Keratinocyte (primary cell): ENCODE results near the gene HSPB1. TPM values are rescaled to one million over a fixed set of nuclear protein-coding genes. Genes with fewer than 3 reads are reported as not detected.

Experiments used
- DNase-seq: peaks from one replicate; pipeline ENCODE4 v3.0.0-alpha.2; 2011; ENCODE audit warnings: low read depth, missing footprints, low spot score
- FAIRE-seq: peaks from 2 replicates; lab custom pipeline; 2011; peaks lifted over from hg19 to GRCh38; lab: Jason Lieb, UNC
- H2AFZ ChIP-seq: 2 replicates; pipeline ENCODE4 v1.6.0; 2012; ENCODE audit warnings: low read length, control low read depth, inconsistent platforms; ENCODE audit not compliant: control insufficient read depth
- H3K27ac ChIP-seq: 2 replicates; pipeline ENCODE4 v1.5.1; 2011; ENCODE audit warnings: low read length; ENCODE audit not compliant: control insufficient read depth, insufficient read depth
- H3K27me3 ChIP-seq: 3 replicates; pipeline ENCODE4 v1.6.0; 2011; ENCODE audit warnings: low read length; ENCODE audit not compliant: control insufficient read depth, insufficient read depth; ENCODE audit errors: extremely low read depth
- H3K36me3 ChIP-seq, 2 experiments: 2 replicates in 1 of 2; 3 replicates in 1 of 2; pipeline ENCODE4 v1.5.1; 2011; ENCODE audit warnings: low read length in 2 of 2, mild to moderate bottlenecking in 1 of 2; ENCODE audit not compliant: control insufficient read depth in 2 of 2, insufficient read depth in 2 of 2; ENCODE audit errors: extremely low read depth in 1 of 2
- H3K4me1 ChIP-seq: 3 replicates; pipeline ENCODE4 v1.5.1; 2011; ENCODE audit warnings: low read length; ENCODE audit not compliant: control insufficient read depth, insufficient read depth; ENCODE audit errors: extremely low read depth
- H3K4me2 ChIP-seq: 3 replicates; pipeline ENCODE4 v1.6.0; 2011; ENCODE audit warnings: low read depth, low read length; ENCODE audit not compliant: control insufficient read depth, insufficient read depth; ENCODE audit errors: extremely low read depth
- H3K4me3 ChIP-seq, 3 experiments: fragments of 200-600 bp in 1 of 3; sonication (generic) in 1 of 3; 2 replicates in 2 of 3; 3 replicates in 1 of 3; pipeline ENCODE4 v1.5.1; 2011 to 2016; ENCODE audit warnings: low read length in 3 of 3, mild to moderate bottlenecking in 3 of 3, control low read depth in 2 of 3, inconsistent platforms in 1 of 3, low read depth in 1 of 3, mixed read lengths in 1 of 3, mixed run types in 1 of 3, moderate library complexity in 1 of 3; ENCODE audit not compliant: control insufficient read depth in 2 of 3, insufficient read depth in 2 of 3; ENCODE audit errors: extremely low read depth in 1 of 3
- H3K79me2 ChIP-seq: 2 replicates; pipeline ENCODE4 v1.6.0; 2012; ENCODE audit warnings: low read length; ENCODE audit not compliant: control insufficient read depth, insufficient read depth
- H3K9ac ChIP-seq: 3 replicates; pipeline ENCODE4 v1.6.0; 2011; ENCODE audit warnings: low read length; ENCODE audit not compliant: control insufficient read depth, insufficient read depth; ENCODE audit errors: extremely low read depth
- H3K9me1 ChIP-seq: 3 replicates; pipeline ENCODE4 v1.6.0; 2011; ENCODE audit warnings: low read length; ENCODE audit not compliant: control insufficient read depth, insufficient read depth; ENCODE audit errors: extremely low read depth
- H3K9me3 ChIP-seq: 2 replicates; pipeline ENCODE4 v1.5.1; 2012; ENCODE audit warnings: low read depth, low read length; ENCODE audit not compliant: control insufficient read depth
- H4K20me1 ChIP-seq: 3 replicates; pipeline ENCODE4 v1.6.0; 2011; ENCODE audit warnings: low read length; ENCODE audit not compliant: control insufficient read depth, insufficient read depth; ENCODE audit errors: extremely low read depth
- CTCF ChIP-seq, 3 experiments: IDR thresholded peaks in 1 of 3; conservative IDR thresholded peaks in 1 of 3; optimal IDR thresholded peaks in 1 of 3; 2 replicates in 2 of 3; 3 replicates in 1 of 3; pipeline versions ENCODE3 to v1.5.1; 2011; ENCODE audit warnings: low read length in 3 of 3, mild to moderate bottlenecking in 3 of 3, moderate library complexity in 2 of 3, control low read depth in 1 of 3, inconsistent platforms in 1 of 3; ENCODE audit not compliant: insufficient read depth in 2 of 3; ENCODE audit errors: extremely low read depth in 1 of 3
- EZH2 ChIP-seq: IDR thresholded peaks from one replicate; pipeline ENCODE4 v1.6.1; 2012; ENCODE audit warnings: inconsistent platforms, mild to moderate bottlenecking, low read length, moderate library complexity
- dilution Hi-C: fragments of 300-500 bp; cut with MboI; formaldehyde crosslinking; loops from one replicate; pipeline ENCODE4 v1.7.0; 2020; ENCODE audit warnings: low sequenced_read_pairs; ENCODE audit not compliant: extremely low pct_ligation_motif_present
- polyA plus RNA-seq, 5 experiments: library from polyadenylated mRNA; depleted of rRNA in 3 of 5; stranded (reverse) in 3 of 5; stranded (forward) in 1 of 5; unstranded in 1 of 5; fragments of >200 nt; gene quantifications; 1 replicate in 1 of 5; 2 replicates in 3 of 5; 3 replicates in 1 of 5; pipeline versions ENCODE4 v1.2.1 to v1.2.3, GENCODE V29; 2011 to 2012; ENCODE audit warnings: missing spikeins in 2 of 5, low read depth in 1 of 5, low replicate concordance in 1 of 5

The HSPB1 gene
- polyA plus RNA-seq, 1 donor (not counting 4 experiments of a cell fraction or from before 2014, with no cell fraction given), result 460 TPM

DNA sequence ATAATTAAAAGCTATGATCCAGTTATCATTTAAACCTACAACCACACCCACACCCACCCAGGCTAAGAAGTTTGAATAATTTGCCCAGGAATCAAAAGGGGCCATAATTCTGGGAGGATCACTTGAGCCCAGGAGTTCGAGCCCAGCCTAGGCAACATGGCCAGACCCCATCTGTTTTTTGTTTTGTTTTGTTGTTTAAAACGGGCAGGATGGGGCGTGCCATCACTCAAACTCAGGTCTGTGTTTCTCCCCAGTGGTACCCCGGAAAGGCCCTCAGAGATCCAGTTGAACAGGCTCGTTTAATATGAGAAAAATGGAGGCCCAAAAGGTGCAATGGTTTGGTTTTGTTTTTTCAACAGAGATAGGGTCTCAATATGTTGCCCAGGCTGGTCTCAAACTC, 23.3 kb downstream of the HSPB1 start:
- TF ChIP-seq CTCF (optimal IDR thresholded peaks at IDR 0.05 in 1 of 3, IDR thresholded peaks at IDR 0.05 in 1 of 3, conservative IDR thresholded peaks at IDR 0.05 in 1 of 3; ENCODE audit: extremely low read depth in 1 of 3, insufficient read depth in 2 of 3, low read length in 3 of 3) (no peak), EZH2 (no peak)
- no peak overlapping the region for H3K4me2 ChIP-seq
- no peak overlapping the region for H3K4me3 ChIP-seq
- no peak overlapping the region for H3K9ac ChIP-seq
- H3K4me1 ChIP-seq, result no peaks in the 10 kb centered on the region
- no peaks in the 10 kb centered on the region for H3K9me3 ChIP-seq
- H3K9me1 ChIP-seq, result no peaks in the 10 kb centered on the region
- peaks cover 46 to 48% of the 10 kb centered on the region in 2 experiments for H3K36me3 ChIP-seq
- FAIRE-seq, result no peak
- no peaks in the 10 kb centered on the region for H3K27me3 ChIP-seq
- H3K27ac ChIP-seq, result no peak overlapping the region
- peaks cover 41% of the 10 kb centered on the region for H4K20me1 ChIP-seq
- peaks cover 66% of the 10 kb centered on the region for H3K79me2 ChIP-seq
- dilution Hi-C loops, result no loop called here
- no peak for DNase-seq
- no peak overlapping the region for H2AFZ ChIP-seq

GRCh38 chr7:76326646-76327233, 24.3 kb downstream of the HSPB1 start:
- Histone ChIP-seq H3K79me2 (peaks cover 76% of the 10 kb centered on the region), H2AFZ (no peak overlapping the region), H3K4me2 (no peak overlapping the region), H3K9ac (no peak overlapping the region), H3K27ac (no peak overlapping the region), H3K4me1 (no peaks in the 10 kb centered on the region), H3K9me3 (no peaks in the 10 kb centered on the region), H4K20me1 (peaks cover 49% of the 10 kb centered on the region), H3K9me1 (no peaks in the 10 kb centered on the region), H3K36me3 (peaks cover 49 to 51% of the 10 kb centered on the region in 2 experiments), H3K27me3 (no peaks in the 10 kb centered on the region), H3K4me3 (no peak overlapping the region)
- FAIRE-seq (no peak), DNase-seq (no peak)
- TF ChIP-seq EZH2 (no peak), CTCF (optimal IDR thresholded peaks at IDR 0.05 in 1 of 3, IDR thresholded peaks at IDR 0.05 in 1 of 3, conservative IDR thresholded peaks at IDR 0.05 in 1 of 3; ENCODE audit: extremely low read depth in 1 of 3, insufficient read depth in 2 of 3, low read length in 3 of 3) (no peak)
- dilution Hi-C loops, result no loop called here
